Activated CD4-positive, alpha-beta T cell treated with anti-CD3 and anti-CD28 coated beads, Interleukin-2, amount 50 U/mL, for 16 hours (primary cell): Measurements from ENCODE around the gene FHOD3.

Experiments used
- DNase-seq: peaks from one replicate; pipeline ENCODE4 v3.0.0-alpha.2; 2020

The FHOD3 gene

GRCh38 chr18:36568487-36568886 lies 271.0 kb downstream of the FHOD3 start:
- DNase-seq, result no peak

- DNase-seq, result peak; percentile 24
Measured at GRCh38 chr18:36572135-36572856, 274.8 kb downstream of the FHOD3 start.

- no peak for DNase-seq
Measured at GRCh38 chr18:36576339-36576738, 278.8 kb downstream of the FHOD3 start.

- no peak for DNase-seq
Measured at GRCh38 chr18:36578871-36579710, 281.6 kb downstream of the FHOD3 start.

DNA sequence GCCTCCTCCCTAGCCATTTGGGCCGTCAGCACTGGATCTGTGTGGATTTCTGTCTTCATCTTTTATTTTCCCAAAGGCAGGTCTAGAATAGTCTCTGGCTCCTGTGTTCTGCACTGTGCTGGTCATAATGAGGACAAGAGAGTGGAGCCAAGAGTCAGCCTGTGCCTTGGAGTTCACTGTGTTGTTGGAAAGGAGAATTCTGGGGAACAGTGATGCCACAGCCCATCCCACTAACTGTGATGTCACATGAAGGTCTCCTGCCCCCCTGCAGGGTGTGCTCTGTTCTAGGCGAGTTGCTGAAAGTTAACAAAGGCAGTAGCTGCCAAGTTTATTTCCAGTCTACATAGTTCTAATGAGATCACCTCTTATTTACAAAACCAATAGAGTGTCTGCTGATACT lies 282.8 kb downstream of the FHOD3 start:
- no peak for DNase-seq

- DNase-seq, result no peak
Measured at GRCh38 chr18:36580874-36581750, 283.6 kb downstream of the FHOD3 start.

- no peak for DNase-seq
Measured at GRCh38 chr18:36582988-36583745, 285.7 kb downstream of the FHOD3 start.

- no peak for DNase-seq
Measured at GRCh38 chr18:36589857-36590543, 292.5 kb downstream of the FHOD3 start.

- DNase-seq, result no peak
Measured at GRCh38 chr18:36590621-36591580, 293.4 kb downstream of the FHOD3 start.

- DNase-seq, result no peak
Measured at GRCh38 chr18:36592282-36592681, 294.8 kb downstream of the FHOD3 start.

DNA sequence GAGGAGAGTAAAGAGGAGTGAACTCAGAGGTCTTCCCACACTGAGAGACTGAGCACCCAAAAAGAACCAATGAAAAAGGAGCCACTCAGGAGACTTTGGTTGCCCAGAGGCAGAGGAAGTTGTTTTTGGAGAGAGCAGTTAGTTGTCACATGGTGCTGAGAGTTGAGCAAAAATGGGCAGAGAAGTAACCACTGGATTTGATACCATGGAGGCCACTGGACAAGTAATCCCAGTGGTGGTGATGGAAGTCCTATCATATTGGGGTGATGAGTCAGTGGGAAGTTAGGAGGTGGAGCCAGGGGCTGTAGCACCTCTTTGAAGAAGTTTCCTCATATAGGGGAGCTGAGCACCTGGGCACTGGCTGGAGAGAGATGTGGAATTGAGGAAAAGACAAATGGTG lies 295.5 kb downstream of the FHOD3 start:
- DNase-seq, result no peak

DNA sequence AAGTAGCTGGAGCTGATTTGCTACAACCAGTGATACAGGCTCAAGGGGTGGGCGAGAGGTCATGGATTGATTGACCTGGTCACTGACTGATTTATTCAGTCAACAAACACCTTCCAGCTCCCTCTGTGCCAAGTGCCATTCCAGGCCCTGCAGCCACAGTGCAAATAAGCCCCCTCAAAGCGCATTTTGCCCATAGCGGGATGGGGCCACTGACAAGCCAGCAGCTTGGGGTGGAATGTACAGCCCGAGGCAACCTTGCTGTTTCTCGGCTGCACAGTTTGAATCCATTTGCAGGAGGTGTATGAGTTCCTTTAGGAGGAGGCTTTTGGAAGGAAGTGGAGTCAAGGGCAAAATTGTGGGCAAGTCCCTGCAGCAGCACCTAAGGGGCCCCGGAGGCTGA lies 296.1 kb downstream of the FHOD3 start:
- DNase-seq, result no peak

DNA sequence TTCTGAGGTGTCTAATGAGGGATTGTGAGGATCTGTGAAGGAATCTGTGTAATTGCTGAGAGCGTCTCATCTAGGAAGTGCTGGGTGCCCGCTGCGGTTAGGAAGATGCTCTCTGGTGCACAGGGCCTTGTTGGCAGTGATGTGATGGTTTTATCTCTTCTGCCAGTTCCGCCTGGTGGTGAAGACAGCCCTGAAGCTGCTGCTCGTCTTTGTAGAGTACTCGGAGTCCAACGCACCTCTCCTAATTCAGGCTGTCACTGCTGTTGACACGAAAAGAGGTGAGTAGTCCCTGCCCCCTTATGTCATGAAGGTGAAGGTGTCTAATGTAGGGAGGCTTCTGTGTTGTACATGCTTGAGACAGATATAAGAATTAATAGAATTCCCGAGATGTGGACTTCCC lies 297.1 kb downstream of the FHOD3 start:
- no peak for DNase-seq

GRCh38 chr18:36595046-36595817 lies 297.7 kb downstream of the FHOD3 start:
- no peak for DNase-seq

- DNase-seq, result no peak
Measured at GRCh38 chr18:36595818-36596215, 298.3 kb downstream of the FHOD3 start.

DNA sequence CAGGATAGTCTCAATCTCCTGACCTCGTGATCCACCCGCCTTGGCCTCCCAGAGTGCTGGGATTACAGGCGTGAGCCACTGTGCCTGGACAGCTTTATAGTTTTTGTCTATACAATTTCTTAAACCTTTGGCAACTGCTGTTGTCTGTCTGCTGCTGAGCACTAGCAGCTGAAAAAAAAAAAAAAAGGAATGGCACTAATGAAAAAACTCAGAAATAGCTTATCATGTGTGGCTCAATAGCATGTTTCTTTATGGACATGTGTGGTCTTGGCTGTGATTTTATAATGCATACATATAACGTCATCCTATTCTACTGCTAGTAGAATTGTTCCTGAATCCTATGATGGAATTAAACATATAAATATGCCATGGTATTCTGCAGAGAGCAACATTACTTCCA lies 300.1 kb downstream of the FHOD3 start:
- DNase-seq, result no peak

GRCh38 chr18:36600548-36600947 lies 303.0 kb downstream of the FHOD3 start:
- no peak for DNase-seq

DNA sequence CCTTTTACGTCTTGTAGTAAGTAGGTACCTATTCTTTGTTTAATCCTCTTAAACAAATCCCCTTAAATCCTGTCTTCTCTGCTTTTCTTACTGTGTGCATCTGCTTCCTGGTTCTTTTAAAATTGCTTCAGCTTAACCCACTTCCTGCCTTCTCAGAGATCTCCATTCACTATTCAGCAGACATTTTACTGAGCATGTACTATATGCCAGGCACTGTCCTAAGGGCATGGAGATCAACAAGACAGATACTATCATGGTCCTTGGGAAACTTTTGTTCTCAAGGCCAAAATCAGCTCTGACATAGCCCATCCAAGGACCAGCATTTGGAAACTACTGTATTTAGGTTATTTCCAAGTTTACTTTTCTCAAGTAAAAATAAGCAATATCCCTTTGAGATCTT lies 303.8 kb downstream of the FHOD3 start:
- DNase-seq, result no peak

DNA sequence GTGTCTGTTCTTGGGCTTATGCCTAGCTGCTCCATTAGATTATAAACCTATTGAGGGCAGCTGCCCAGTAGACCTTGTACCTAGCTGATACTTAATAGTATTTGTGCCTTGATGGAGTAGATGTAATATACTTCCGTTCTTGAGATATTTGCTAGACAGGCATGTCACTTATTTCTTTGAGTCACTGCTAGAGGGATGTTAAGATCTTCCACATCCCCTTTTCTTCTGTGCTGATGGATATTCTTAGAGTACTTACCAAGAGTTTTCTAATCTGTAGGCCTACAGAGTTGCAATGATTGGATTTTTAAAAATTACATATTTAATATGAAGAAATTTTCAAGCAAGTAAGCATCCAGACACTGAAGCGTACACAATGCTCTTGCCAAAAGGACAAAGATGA lies 304.6 kb downstream of the FHOD3 start:
- DNase-seq, result no peak

DNA sequence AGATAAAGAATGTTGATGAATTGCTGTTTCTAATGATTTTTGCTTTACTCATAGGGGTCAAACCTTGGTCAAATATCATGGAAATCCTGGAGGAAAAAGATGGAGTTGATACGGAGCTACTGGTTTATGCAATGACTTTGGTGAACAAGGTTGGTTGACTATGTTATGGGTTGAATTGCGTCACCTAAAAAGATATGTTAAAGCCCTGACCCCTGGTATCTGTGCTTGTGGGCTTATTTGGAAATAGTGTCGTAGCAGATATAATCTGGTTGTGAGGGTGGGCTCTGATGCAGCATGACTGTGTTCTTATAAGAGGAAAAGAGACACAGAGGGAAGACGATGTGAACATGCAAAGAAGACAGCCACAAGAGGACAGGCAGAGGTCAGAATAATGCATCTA lies 305.1 kb downstream of the FHOD3 start:
- no peak for DNase-seq
